Activated naive CD4-positive, alpha-beta T cell treated with anti-CD3 and anti-CD28 coated beads, Interleukin-2, amount 10 ng/mL, durations not matched to agents 5 hours and 36 hours (primary cell): ENCODE measurements around the gene AQP6. TPM values are rescaled to one million over a fixed set of nuclear protein-coding genes. Genes with fewer than 3 reads are reported as not detected.

Experiments used
- total RNA-seq, 2 experiments: library from RNA; stranded (reverse); gene quantifications; one replicate each; pipeline ENCODE4 v1.2.3, GENCODE V29; 2021

AQP6 gene, protein sequence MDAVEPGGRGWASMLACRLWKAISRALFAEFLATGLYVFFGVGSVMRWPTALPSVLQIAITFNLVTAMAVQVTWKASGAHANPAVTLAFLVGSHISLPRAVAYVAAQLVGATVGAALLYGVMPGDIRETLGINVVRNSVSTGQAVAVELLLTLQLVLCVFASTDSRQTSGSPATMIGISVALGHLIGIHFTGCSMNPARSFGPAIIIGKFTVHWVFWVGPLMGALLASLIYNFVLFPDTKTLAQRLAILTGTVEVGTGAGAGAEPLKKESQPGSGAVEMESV
- not detected for total RNA-seq

DNA sequence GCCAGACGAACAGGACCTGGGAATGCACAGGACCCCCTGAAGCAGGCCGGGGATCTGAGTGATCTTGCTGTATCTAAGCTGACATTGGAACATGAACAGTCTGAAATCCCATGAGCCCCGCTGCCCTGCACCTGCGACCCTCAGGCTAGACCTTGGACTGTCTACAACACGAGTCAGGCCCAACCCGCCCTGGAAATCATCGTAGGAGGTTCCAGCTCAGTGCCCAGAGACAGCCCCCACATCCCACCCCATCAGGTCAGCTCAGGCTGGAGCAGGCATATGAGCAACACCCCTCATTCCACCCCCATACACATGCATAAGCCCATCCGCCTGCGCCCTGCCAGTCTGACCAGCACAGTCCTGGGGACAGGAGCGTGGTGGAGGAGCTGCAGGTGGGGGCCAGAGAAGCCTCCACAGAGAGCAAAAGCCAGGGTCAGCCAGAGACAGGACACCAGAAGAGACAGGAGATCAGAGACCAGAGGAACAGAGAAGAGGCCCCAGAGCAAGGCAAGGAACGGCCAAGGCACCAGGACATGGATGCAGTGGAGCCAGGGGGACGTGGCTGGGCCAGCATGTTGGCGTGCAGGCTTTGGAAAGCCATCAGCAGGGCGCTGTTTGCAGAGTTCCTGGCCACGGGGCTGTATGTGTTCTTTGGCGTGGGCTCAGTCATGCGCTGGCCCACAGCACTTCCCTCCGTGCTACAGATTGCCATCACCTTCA lies at the start of gene AQP6:
AQP6 (plus strand) TSS at position 307 of the 720 bp plus-strand sequence; CDS start at position 534, 227 bp downstream.

DNA sequence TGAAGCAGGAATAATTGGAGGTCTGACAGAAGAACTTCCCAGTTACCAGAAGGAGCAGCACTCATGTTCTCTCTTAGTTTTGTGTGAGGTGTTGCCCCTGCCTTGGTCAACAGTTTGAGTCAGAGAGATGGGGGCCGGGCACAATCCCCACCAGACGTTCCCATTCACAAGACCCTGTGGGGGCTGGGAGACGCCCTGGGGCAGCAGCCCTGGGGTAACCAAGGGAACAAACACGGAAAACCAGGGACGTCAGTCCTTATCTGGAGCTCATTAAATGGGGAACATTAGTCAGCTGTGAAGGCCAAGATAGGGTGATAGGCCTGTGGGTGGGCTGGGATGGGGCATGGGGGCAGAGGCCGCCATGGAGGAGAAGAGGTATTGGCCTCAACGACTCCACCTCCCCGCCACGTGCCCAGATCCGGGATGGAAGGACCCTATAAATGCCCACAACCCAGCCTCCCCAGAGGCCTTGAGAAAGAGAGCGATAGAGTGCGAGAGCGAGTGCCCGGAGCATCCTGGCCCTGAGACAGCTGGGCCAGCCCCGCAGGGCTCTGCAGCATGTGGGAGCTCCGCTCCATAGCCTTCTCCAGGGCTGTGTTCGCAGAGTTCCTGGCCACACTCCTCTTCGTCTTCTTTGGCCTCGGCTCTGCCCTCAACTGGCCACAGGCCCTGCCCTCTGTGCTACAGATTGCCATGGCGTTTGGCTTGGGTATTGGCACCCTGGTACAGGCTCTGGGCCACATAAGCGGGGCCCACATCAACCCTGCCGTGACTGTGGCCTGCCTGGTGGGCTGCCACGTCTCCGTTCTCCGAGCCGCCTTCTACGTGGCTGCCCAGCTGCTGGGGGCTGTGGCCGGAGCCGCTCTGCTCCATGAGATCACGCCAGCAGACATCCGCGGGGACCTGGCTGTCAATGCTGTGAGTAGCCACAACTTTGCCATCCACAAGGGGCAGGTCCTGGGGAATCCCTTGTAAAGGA lies 22.2 kb upstream of the AQP6 start, which contains the start of gene AQP2:
AQP2 (plus strand) TSS at position 465 of the 979 bp plus-strand sequence; CDS start at position 559, 94 bp downstream.

DNA sequence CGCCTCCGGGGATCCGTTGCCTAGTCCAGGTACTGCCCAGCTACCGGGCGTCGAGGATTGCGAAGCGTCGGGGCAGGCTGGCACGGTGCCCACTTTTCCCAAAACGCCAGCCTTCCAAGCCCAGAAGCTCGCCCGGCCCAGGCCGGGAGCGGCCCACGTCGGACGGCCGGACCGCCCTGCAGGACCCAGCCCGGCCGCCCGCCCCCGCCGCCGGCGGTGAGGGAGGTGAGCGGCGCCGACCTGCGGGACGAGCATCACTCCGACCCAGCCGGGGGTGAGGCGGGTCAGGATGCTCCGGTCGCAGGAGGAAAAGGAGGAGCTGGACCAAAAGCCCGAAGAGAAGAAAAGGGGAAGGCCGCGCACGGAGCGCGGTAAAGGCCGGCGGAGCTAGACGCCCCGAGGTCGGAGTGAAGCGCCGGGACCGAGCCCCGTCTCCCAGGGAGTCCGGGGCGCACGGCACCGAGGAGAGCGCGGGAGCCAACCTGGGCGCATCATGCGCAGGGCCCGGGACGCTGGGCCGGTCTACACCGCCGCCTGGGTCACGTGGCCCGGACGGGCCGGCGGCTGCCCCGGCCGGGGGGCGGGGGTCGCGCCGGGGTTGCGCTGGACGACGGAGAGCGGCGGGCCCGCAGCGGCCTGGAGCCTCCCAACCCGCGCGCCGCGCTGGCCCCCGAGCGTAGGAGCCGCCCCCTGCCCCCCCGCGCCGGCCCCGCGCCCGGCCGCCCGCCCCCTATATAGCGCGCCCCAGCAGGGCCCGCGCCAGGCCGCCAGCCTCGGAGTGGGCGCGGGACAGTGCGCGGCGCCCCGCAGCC lies 11.4 kb upstream of the AQP6 start, which contains the start of gene AQP5:
AQP5 (plus strand) TSS at position 762 of the 812 bp plus-strand sequence. CDS start 146 bp downstream, outside the sequence.

DNA sequence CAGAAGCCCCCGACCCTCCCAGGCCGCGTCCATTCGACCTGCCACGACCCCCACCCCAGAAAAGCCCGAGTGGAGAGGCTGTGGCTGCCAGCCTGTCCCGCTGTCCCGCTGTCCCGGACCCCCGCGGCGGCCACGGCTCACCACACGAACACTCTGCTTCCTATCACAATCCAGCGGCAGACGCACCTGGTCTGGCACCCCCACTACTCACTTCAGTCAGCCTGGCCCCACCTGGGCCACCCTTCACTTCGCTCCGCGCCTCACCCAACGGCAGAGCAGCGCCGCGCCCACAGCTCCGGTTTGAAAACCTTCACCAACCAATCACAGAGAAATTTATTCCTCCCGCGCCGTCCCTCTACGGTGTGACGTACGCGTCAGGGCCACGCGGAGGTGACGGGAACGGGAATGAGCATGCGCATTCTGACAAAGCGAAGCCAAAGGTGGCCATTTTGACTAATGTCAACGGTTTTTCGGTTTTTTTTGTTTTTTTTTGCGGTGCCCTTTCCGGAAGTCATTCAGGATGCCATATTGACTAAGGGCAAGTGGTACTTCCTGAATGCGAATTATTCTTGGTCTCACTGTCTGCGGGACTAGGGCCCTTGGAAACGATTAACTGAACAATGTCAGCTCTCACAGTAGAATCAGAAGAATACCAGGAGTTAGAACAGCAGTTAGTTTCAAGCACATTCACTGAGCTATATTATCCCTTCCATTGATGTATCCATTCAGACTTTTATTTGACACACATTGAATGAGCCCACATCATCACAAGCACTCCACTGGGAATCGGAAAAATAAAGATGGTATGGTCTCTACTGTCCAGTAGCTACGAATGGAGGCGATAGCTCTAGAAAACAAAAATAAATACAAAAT lies 52.7 kb downstream of the AQP6 start, which contains the start of gene RACGAP1:
RACGAP1 (minus strand) TSS at position 308 of the 873 bp plus-strand sequence. CDS start 8,779 bp downstream, outside the sequence.

Other genes with a start within 250 kb of the AQP6 start
- gene TMBIM6, start 231.4 kb upstream of the AQP6 start, total RNA-seq, result 100 to 1,000 TPM; 400 to 401 TPM
- 1 to 10 TPM; 7.1 to 7.9 TPM for gene NCKAP5L, start 144.5 kb upstream of the AQP6 start, total RNA-seq
- 1 to 10 TPM; 7.4 to 8.8 TPM for gene BCDIN3D, start 129.8 kb upstream of the AQP6 start, total RNA-seq
- gene FAIM2, start 69.0 kb upstream of the AQP6 start, total RNA-seq, result under 1 TPM in 1 of 2 experiments, not detected in 1; 0.05 TPM
- gene AQP2, start 22.2 kb upstream of the AQP6 start, total RNA-seq, result not detected
- not detected for gene AQP5, start 11.1 kb upstream of the AQP6 start, total RNA-seq
- 100 to 1,000 TPM; 129 to 130 TPM for gene RACGAP1, start 52.5 kb downstream of the AQP6 start, total RNA-seq
- 1 to 10 TPM; 3.1 to 4.1 TPM for gene ASIC1, start 84.6 kb downstream of the AQP6 start, total RNA-seq
- gene SMARCD1, start 112.4 kb downstream of the AQP6 start, total RNA-seq, result 10 to 100 TPM; 54.6 to 55.8 TPM
- under 1 TPM; 0.20 to 0.24 TPM for gene GPD1, start 131.1 kb downstream of the AQP6 start, total RNA-seq
- 10 to 100 TPM; 47.4 to 50.9 TPM for gene COX14, start 139.3 kb downstream of the AQP6 start, total RNA-seq
- gene CERS5, start 194.4 kb downstream of the AQP6 start, total RNA-seq, result 10 to 100 TPM; 38.6 to 38.7 TPM